AG04450 (cell line): ENCODE data around the gene FBXO31. TPM values are rescaled to one million over a fixed set of nuclear protein-coding genes. Genes with fewer than 3 reads are reported as not detected.

Experiments
- CTCF ChIA-PET: fragments of 300-600, 350-600 bp; formaldehyde crosslinking; extraction: SDS; loops from one replicate; lab custom pipeline; 2022; ENCODE audit warnings: antibody characterized with exemption, inconsistent platforms; lab: Charles Lee
- POLR2A ChIA-PET: fragments of 350-600 bp; formaldehyde crosslinking; extraction: SDS; loops from one replicate; lab custom pipeline; 2021; ENCODE audit warnings: antibody characterized with exemption, inconsistent platforms; lab: Yijun Ruan, JAX
- DNase-seq: peaks from one replicate; pipeline ENCODE4 v3.0.0-alpha.2; 2011; ENCODE audit warnings: low read depth, low spot score
- H3K27ac ChIP-seq: one replicate; pipeline ENCODE4 v1.5.1; 2012; ENCODE audit warnings: low read depth, low read length, control low read depth
- H3K27me3 ChIP-seq: one replicate; pipeline ENCODE4 v1.6.0; 2012; ENCODE audit warnings: low read length; ENCODE audit not compliant: control insufficient read depth, insufficient read depth
- H3K4me3 ChIP-seq: 2 replicates; pipeline ENCODE4 v1.5.1; 2011; ENCODE audit warnings: mild to moderate bottlenecking, low read depth, low read length, control low read depth
- H3K9me3 ChIP-seq: 2 replicates; pipeline ENCODE4 v1.5.1; 2012; ENCODE audit warnings: low read length; ENCODE audit not compliant: control insufficient read depth, insufficient read depth
- polyA plus RNA-seq: library from polyadenylated mRNA; depleted of rRNA; stranded (reverse); fragments of >200 nt; gene quantifications from 2 replicates; pipeline ENCODE4 v1.2.3, GENCODE V29; 2011
- TF ChIP-seq, protein P1 (sequence below): IDR thresholded peaks from 2 replicates; pipeline ENCODE4 v1.5.1; 2011; ENCODE audit warnings: low read depth, low read length, control low read depth, inconsistent platforms

FBXO31 gene
- polyA plus RNA-seq, 1 experiment: 16.3 TPM

DNA sequence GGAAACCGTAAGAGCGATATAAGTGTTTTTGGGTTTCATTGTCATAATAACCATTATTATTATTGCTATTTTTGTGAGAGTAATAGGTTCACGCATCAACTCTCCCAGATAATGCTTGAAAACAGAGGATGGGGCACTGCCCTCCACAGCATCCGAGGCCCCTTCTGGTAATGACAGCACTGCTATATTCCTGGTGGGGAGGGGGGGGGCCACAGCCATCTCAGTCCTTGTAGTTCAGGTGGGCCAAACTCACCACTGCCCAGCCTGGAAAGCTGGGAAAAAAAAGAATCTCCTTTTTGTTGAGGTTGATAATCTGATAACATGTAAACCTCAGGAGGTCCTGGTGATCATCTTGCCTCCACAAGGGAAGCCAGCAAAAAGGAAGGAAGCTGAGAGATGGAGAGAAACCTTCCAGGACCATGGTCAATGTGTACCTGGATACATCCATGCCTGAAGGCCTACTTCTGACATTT lies 67.1 kb downstream of the FBXO31 start:
- Histone ChIP-seq H3K9me3 (no peaks in the 10 kb centered on the region), H3K27ac (peak overlapping the region; percentile 80), H3K4me3 (peak overlapping the region; percentile 93), H3K27me3 (no peaks in the 10 kb centered on the region)
- POLR2A ChIA-PET: interaction anchor here (0.8 to 3.0 kb wide), 6 partner anchors 16 to 77 kb away, joined by 3 to 20 read pairs (median 6); partner anchors contain the start of gene FBXO31
- no peak for DNase-seq
- TF ChIP-seq, protein P1, sequence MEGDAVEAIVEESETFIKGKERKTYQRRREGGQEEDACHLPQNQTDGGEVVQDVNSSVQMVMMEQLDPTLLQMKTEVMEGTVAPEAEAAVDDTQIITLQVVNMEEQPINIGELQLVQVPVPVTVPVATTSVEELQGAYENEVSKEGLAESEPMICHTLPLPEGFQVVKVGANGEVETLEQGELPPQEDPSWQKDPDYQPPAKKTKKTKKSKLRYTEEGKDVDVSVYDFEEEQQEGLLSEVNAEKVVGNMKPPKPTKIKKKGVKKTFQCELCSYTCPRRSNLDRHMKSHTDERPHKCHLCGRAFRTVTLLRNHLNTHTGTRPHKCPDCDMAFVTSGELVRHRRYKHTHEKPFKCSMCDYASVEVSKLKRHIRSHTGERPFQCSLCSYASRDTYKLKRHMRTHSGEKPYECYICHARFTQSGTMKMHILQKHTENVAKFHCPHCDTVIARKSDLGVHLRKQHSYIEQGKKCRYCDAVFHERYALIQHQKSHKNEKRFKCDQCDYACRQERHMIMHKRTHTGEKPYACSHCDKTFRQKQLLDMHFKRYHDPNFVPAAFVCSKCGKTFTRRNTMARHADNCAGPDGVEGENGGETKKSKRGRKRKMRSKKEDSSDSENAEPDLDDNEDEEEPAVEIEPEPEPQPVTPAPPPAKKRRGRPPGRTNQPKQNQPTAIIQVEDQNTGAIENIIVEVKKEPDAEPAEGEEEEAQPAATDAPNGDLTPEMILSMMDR: no peak
- CTCF ChIA-PET: interaction anchor here (0.6 to 1.3 kb wide), 4 partner anchors 9 to 320 kb away, joined by 3 to 4 read pairs (median 3); no protein-coding TSS in a partner anchor

GRCh38 chr16:87314990-87315420 lies 68.6 kb downstream of the FBXO31 start:
- H3K9me3 ChIP-seq: no peaks in the 10 kb centered on the region
- no peaks in the 10 kb centered on the region for H3K27me3 ChIP-seq
- no peak for DNase-seq
- CTCF ChIA-PET: interaction anchor here (0.9 kb wide), 1 partner anchor 15 kb away, joined by 3 read pairs; no protein-coding TSS in a partner anchor
- TF ChIP-seq, protein P1: no peak
- no peak overlapping the region for H3K27ac ChIP-seq
- H3K4me3 ChIP-seq: no peak overlapping the region
- POLR2A ChIA-PET: interaction anchor here (0.6 kb wide), 1 partner anchor 313 kb away, joined by 3 read pairs; no protein-coding TSS in a partner anchor

DNA sequence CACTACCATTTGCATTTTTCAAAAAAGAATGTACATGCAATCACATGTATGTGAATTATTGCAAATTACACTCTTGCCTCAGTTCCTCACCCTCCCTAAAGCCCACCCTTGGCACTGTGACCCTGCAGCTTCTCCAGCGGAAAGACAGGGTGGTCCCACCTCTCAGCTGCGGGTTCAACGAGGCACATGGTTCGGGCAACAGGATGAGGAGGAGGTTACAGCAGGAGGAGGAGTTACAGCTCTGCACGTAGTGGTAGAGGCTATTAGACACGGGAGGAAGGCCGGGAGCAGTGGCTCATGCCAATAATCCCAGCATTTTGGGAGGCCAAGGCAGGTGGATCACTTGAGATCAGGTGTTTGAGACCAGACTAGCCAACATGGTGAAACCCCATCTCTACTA lies 71.6 kb downstream of the FBXO31 start:
- no peak for DNase-seq
- TF ChIP-seq, protein P1: no peak
- Histone ChIP-seq H3K9me3 (peaks cover 4% of the 10 kb centered on the region), H3K27ac (no peak overlapping the region), H3K4me3 (no peak overlapping the region), H3K27me3 (no peaks in the 10 kb centered on the region)
- POLR2A ChIA-PET: no interaction called here
- CTCF ChIA-PET: interaction anchor here (0.9 kb wide), 1 partner anchor 33 kb away, joined by 3 read pairs; no protein-coding TSS in a partner anchor

- H3K4me3 ChIP-seq: no peak overlapping the region
- ChIA-PET POLR2A (no interaction called here), CTCF (no interaction called here)
- H3K27ac ChIP-seq: no peak overlapping the region
- TF ChIP-seq, protein P1: no peak
- no peak for DNase-seq
- no peaks in the 10 kb centered on the region for H3K27me3 ChIP-seq
- H3K9me3 ChIP-seq: peaks cover 4% of the 10 kb centered on the region
Observed at GRCh38 chr16:87311387-87311786, 72.2 kb downstream of the FBXO31 start.

- TF ChIP-seq, protein P1: no peak
- ChIA-PET CTCF (no interaction called here), POLR2A (no interaction called here)
- no peak for DNase-seq
- Histone ChIP-seq H3K27me3 (no peaks in the 10 kb centered on the region), H3K4me3 (no peak overlapping the region), H3K9me3 (peaks cover 4% of the 10 kb centered on the region), H3K27ac (no peak overlapping the region)
Observed at GRCh38 chr16:87310610-87311009, 73.0 kb downstream of the FBXO31 start.
